B cell (primary cell): ENCODE data around the gene ARMC9. TPM values are rescaled to one million over a fixed set of nuclear protein-coding genes. Genes with fewer than 3 reads are reported as not detected.

Experiments
- ATAC-seq: fragments of 200-7000 bp; cut with Tn5 transposase; one replicate; pipeline ENCODE4 v1.10.0; 2021; ENCODE audit warnings: low read depth, mild to moderate bottlenecking, moderate number of reproducible peaks, moderate library complexity
- CTCF ChIA-PET: fragments of 350-600 bp; sonication (Branson Sonifier 250); formaldehyde crosslinking; loops from one replicate; lab custom pipeline; 2021; ENCODE audit warnings: antibody characterized with exemption, inconsistent platforms; lab: Charles Lee
- POLR2A ChIA-PET: fragments of 350-600 bp; sonication (Branson Sonifier 250); formaldehyde crosslinking; loops from one replicate; lab custom pipeline; 2021; ENCODE audit warnings: antibody characterized with exemption; lab: Charles Lee
- DNase-seq: peaks from one replicate; pipeline ENCODE4 v3.0.0; 2013
- H2AFZ ChIP-seq: 2 replicates; pipeline ENCODE4 v1.6.1; 2012; ENCODE audit warnings: mild to moderate bottlenecking, low read depth, low read length; ENCODE audit not compliant: insufficient read depth, poor library complexity, severe bottlenecking
- H3K27ac ChIP-seq, 2 donors: 1 replicate in 1 of 2; 2 replicates in 1 of 2; pipeline ENCODE4 v1.5.1; 2012 to 2013; ENCODE audit warnings: low read length in 2 of 2, mild to moderate bottlenecking in 2 of 2, moderate library complexity in 1 of 2
- H3K27me3 ChIP-seq, 4 experiments: fragments of 200-600 bp in 1 of 4; sonication (generic) in 1 of 4; replicated peaks in 1 of 4; 1 replicate in 2 of 4; 2 replicates in 2 of 4; pipeline versions ENCODE4 v1.6.1 to v1.7.0; 2013 to 2016; ENCODE audit warnings: low read length in 3 of 4, mild to moderate bottlenecking in 2 of 4, mixed read lengths in 1 of 4, moderate library complexity in 1 of 4; ENCODE audit not compliant: insufficient read depth in 4 of 4, control insufficient read depth in 3 of 4; ENCODE audit errors: control extremely low read depth in 1 of 4
- H3K36me3 ChIP-seq, 2 experiments: replicated peaks in 1 of 2; 1 replicate in 1 of 2; 2 replicates in 1 of 2; pipeline versions ENCODE4 v1.6.1 to v1.7.1; 2013; ENCODE audit warnings: low read length in 1 of 2; ENCODE audit not compliant: insufficient read depth in 2 of 2, control insufficient read depth in 1 of 2; ENCODE audit errors: control extremely low read depth in 1 of 2, extremely low read depth in 1 of 2
- H3K4me1 ChIP-seq, 2 donors: fragments of 200-600 bp in 1 of 2; sonication (generic) in 1 of 2; 1 replicate in 1 of 2; 2 replicates in 1 of 2; pipeline versions ENCODE4 v1.5.1 to v1.6.1; 2013 to 2017; ENCODE audit warnings: low read length in 2 of 2; ENCODE audit not compliant: control insufficient read depth in 2 of 2, insufficient read depth in 2 of 2
- H3K4me2 ChIP-seq: replicated peaks from 2 replicates; pipeline ENCODE3; 2012; ENCODE audit warnings: mild to moderate bottlenecking, low read depth, low read length; ENCODE audit not compliant: poor library complexity, severe bottlenecking
- H3K4me3 ChIP-seq, 5 experiments: fragments of 200-600 bp in 1 of 5; sonication (generic) in 1 of 5; 1 replicate in 3 of 5; 2 replicates in 2 of 5; pipeline versions ENCODE4 v1.5.1 to v1.7.0; 2011 to 2016; ENCODE audit warnings: low read length in 4 of 5, mild to moderate bottlenecking in 4 of 5, low read depth in 2 of 5, control low read depth in 1 of 5, moderate library complexity in 1 of 5; ENCODE audit not compliant: insufficient read depth in 1 of 5; ENCODE audit errors: control extremely low read depth in 1 of 5, extremely low read depth in 1 of 5
- H3K79me2 ChIP-seq: fragments of 200-600 bp; sonication (generic); one replicate; pipeline ENCODE4 v1.6.0; 2016; ENCODE audit warnings: low read length; ENCODE audit not compliant: control insufficient read depth, insufficient read depth
- H3K9ac ChIP-seq: fragments of 200-600 bp; sonication (generic); 2 replicates; pipeline ENCODE4 v1.6.1; 2017; ENCODE audit warnings: mild to moderate bottlenecking, low read length, moderate library complexity
- H3K9me3 ChIP-seq, 3 donors: one replicate each; pipeline versions ENCODE4 v1.6.1 to v1.7.1; 2013; ENCODE audit warnings: low read length in 2 of 3; ENCODE audit not compliant: control insufficient read depth in 2 of 3, insufficient read depth in 1 of 3; ENCODE audit errors: control extremely low read depth in 1 of 3
- H4K20me1 ChIP-seq: 2 replicates; pipeline ENCODE4 v1.6.0; 2012; ENCODE audit warnings: mild to moderate bottlenecking, low read length; ENCODE audit not compliant: insufficient read depth, control insufficient read depth, poor library complexity, severe bottlenecking
- H3K27ac Mint-ChIP-seq: one replicate; pipeline ENCODE4 v1.8.0; 2021; ENCODE audit warnings: mixed read lengths
- H3K27me3 Mint-ChIP-seq: one replicate; pipeline ENCODE4 v1.8.0; 2021; ENCODE audit warnings: mixed read lengths
- H3K4me1 Mint-ChIP-seq: one replicate; pipeline ENCODE4 v1.8.0; 2021; ENCODE audit warnings: mixed read lengths
- H3K4me3 Mint-ChIP-seq: one replicate; pipeline ENCODE4 v1.8.0; 2021; ENCODE audit warnings: mixed read lengths
- H3K9me3 Mint-ChIP-seq: one replicate; pipeline ENCODE4 v1.8.0; 2022; ENCODE audit warnings: mixed read lengths; ENCODE audit not compliant: insufficient read depth
- EZH2 ChIP-seq: IDR thresholded peaks from 2 replicates; pipeline ENCODE4 v1.6.1; 2012; ENCODE audit warnings: borderline replicate concordance, low read depth, mild to moderate bottlenecking, moderate library complexity, low read length; ENCODE audit not compliant: insufficient read depth, poor library complexity, severe bottlenecking
- WGBS: methylation state at CpG from one replicate; pipeline ENCODE4 v1.1.5; 2013; ENCODE audit warnings: missing lambda C conversion rate; ENCODE audit not compliant: insufficient coverage; 5-methylcytosine and 5-hydroxymethylcytosine counted together
- intact Hi-C: fragments of 100-400 bp; cut with micrococcal nuclease; formaldehyde crosslinking; loops from one replicate; pipeline ENCODE4 v1.10.0; 2022
- polyA plus RNA-seq: library from polyadenylated mRNA; depleted of rRNA; stranded (reverse); fragments of >200 nt; gene quantifications from 2 replicates; pipeline ENCODE4 v1.2.3, GENCODE V29; 2012
- total RNA-seq, 2 donors: library from RNA; stranded (reverse); fragments of 120-200 nt in 1 of 2; gene quantifications; 1 replicate in 1 of 2; 2 replicates in 1 of 2; pipeline versions ENCODE4 v1.2.3 to v1.2.4, GENCODE V29; 2013 to 2022
- TF ChIP-seq, protein P1 (sequence below): fragments of 200-600 bp; IDR thresholded peaks from one replicate; pipeline ENCODE4 v1.8.0; 2022; ENCODE audit warnings: antibody characterized with exemption, mild to moderate bottlenecking

The ARMC9 gene
- total and polyA plus RNA-seq, 2 donors (not counting 1 experiment from before 2014, with no cell fraction given), result 0.40 to 5.4 TPM

DNA sequence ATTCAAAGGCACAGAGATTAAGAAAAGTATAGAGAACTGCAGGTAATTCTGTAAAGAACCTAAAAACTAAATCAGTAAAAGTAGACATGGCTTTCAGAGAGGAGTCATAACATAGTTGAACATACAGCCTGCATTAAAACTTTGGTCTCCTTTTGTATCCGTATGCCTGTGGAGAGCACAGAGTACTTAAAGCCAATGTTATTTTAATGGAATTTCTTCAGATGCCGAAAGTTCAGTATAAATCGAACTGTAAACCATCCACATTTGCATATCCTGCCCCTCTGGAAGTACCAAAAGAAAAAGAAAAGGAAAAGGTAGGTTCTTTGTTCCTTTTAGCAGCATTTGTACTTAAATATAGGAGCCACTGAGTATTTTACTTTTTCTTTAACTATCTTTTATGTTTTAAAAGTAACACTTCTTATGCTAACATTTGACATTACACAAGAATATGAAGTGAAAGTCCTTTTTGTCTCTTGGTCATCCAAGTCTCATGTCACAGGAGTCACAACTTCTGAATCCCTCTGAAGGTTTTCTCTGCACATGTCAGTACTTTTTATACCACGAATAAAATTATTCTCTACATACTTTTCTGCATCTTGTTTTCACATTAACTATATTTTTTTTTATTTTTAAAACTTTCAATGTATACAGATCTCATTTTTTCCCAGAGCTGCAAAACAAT is 34.9 kb upstream of the ARMC9 start:
- no peak overlapping the region for H3K4me3 Mint-ChIP-seq
- intact Hi-C loops, result no loop called here
- no peak overlapping the region for H3K9ac ChIP-seq
- no peak overlapping the region for H3K27ac Mint-ChIP-seq
- H3K4me1 Mint-ChIP-seq, result peaks cover 10% of the 10 kb centered on the region
- CTCF ChIA-PET, result no interaction called here
- H3K9me3 Mint-ChIP-seq, result no peaks in the 10 kb centered on the region
- H3K36me3 ChIP-seq, result peaks cover 0 to 44% of the 10 kb centered on the region in 2 experiments
- no peak overlapping the region for H2AFZ ChIP-seq
- H4K20me1 ChIP-seq, result no peaks in the 10 kb centered on the region
- whole genome bisulfite sequencing, result no CpG with 5 or more reads among the region's 4 CpGs
- no peaks in the 10 kb centered on the region for H3K4me1 ChIP-seq
- H3K27ac ChIP-seq, result no peak overlapping the region
- TF ChIP-seq EZH2, result no peak
- TF ChIP-seq, protein P1, sequence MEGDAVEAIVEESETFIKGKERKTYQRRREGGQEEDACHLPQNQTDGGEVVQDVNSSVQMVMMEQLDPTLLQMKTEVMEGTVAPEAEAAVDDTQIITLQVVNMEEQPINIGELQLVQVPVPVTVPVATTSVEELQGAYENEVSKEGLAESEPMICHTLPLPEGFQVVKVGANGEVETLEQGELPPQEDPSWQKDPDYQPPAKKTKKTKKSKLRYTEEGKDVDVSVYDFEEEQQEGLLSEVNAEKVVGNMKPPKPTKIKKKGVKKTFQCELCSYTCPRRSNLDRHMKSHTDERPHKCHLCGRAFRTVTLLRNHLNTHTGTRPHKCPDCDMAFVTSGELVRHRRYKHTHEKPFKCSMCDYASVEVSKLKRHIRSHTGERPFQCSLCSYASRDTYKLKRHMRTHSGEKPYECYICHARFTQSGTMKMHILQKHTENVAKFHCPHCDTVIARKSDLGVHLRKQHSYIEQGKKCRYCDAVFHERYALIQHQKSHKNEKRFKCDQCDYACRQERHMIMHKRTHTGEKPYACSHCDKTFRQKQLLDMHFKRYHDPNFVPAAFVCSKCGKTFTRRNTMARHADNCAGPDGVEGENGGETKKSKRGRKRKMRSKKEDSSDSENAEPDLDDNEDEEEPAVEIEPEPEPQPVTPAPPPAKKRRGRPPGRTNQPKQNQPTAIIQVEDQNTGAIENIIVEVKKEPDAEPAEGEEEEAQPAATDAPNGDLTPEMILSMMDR, result no peak
- H3K27me3 Mint-ChIP-seq, result no peaks in the 10 kb centered on the region
- ATAC-seq (no peak), DNase-seq (no peak)
- H3K4me2 ChIP-seq, result no peak overlapping the region
- H3K79me2 ChIP-seq, result no peaks in the 10 kb centered on the region
- H3K4me3 ChIP-seq, result no peak overlapping the region
- H3K9me3 ChIP-seq, result no peaks in the 10 kb centered on the region
- no peaks in the 10 kb centered on the region for H3K27me3 ChIP-seq
- POLR2A ChIA-PET, result no interaction called here

DNA sequence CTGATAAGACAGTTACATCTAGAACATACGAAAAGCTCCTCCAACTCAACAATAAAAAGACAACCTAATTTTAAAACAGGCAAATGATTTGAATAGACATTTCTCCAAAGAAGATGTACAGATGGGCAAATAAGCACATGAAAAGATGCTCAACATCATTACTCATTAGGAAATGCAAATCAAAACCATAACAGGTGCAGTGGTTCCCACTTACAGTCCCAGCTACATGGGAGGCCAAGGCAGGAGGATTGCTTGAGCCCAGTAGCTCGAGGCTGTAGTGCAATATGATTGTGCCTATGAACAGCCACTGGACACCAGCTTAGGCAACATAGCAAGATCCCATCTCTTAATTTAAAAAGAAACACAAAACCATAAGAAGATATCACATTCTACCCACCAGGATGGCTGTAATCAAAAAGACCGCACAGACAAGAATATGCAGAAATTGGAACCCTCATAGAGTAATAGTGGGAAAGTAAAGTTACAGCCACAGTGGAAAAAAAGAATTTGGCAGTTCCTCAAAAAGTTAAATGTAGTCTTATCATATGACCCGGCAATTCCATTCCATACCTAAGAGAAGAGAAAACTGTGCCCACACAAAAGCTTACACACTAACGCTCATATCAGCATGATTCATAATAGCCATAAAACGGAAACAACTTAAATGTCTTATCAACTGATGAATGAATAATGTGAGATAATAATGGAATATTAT is 30.5 kb upstream of the ARMC9 start:
- Histone ChIP-seq H3K36me3 (peaks cover 0 to 53% of the 10 kb centered on the region in 2 experiments), H2AFZ (no peak overlapping the region), H3K4me1 (no peaks in the 10 kb centered on the region), H3K4me3 (no peak overlapping the region), H3K9me3 (no peaks in the 10 kb centered on the region), H3K4me2 (no peak overlapping the region), H3K79me2 (no peaks in the 10 kb centered on the region), H3K27me3 (no peaks in the 10 kb centered on the region), H3K9ac (no peak overlapping the region), H3K27ac (no peak overlapping the region), H4K20me1 (no peaks in the 10 kb centered on the region)
- TF ChIP-seq EZH2, result no peak
- TF ChIP-seq, protein P1, result no peak
- ChIA-PET CTCF (interaction anchor here (0.8 to 1.0 kb wide), 2 partner anchors 12 kb away, joined by 3 to 4 read pairs; no protein-coding TSS in a partner anchor), POLR2A (no interaction called here)
- no peak for ATAC-seq
- DNase-seq, result no peak
- peaks cover 3% of the 10 kb centered on the region for H3K4me1 Mint-ChIP-seq
- no peak overlapping the region for H3K4me3 Mint-ChIP-seq
- H3K27me3 Mint-ChIP-seq, result no peaks in the 10 kb centered on the region
- intact Hi-C loops, result no loop called here
- no peak overlapping the region for H3K27ac Mint-ChIP-seq
- H3K9me3 Mint-ChIP-seq, result no peaks in the 10 kb centered on the region
- no CpG with 5 or more reads among the region's 6 CpGs for WGBS
